GM21447 (cell line): ENCODE data around the gene ACSL6.

ENCODE experiments used
- ATAC-seq: cut with Tn5 transposase; IDR thresholded peaks from one replicate; pipeline ENCODE4 v1.9.1; 2021; ENCODE audit not compliant: unreplicated experiment

The ACSL6 gene

GRCh38 chr5:132011622-132012343, at the start of gene ACSL6:
Gene ACSL6, minus strand, starts transcription at chr5:132011658. Its CDS starts 105 bp downstream, at chr5:132011553.
- ATAC-seq: no peak

GRCh38 chr5:132060501-132061161, 49.2 kb upstream of the ACSL6 start, which contains the start of gene IL3:
Gene IL3, plus strand, starts transcription at chr5:132060655. Its CDS starts 52 bp downstream, at chr5:132060707.
- no peak for ATAC-seq

- ATAC-seq: no peak
Measured at GRCh38 chr5:132059696-132060500, 48.4 kb upstream of the ACSL6 start.

GRCh38 chr5:132059043-132059695, 47.7 kb upstream of the ACSL6 start:
- no peak for ATAC-seq

GRCh38 chr5:132058646-132059042, 47.2 kb upstream of the ACSL6 start:
- no peak for ATAC-seq

GRCh38 chr5:132057498-132058255, 46.2 kb upstream of the ACSL6 start:
- no peak for ATAC-seq

GRCh38 chr5:132056610-132057497, 45.4 kb upstream of the ACSL6 start:
- no peak for ATAC-seq

GRCh38 chr5:132055808-132056609, 44.6 kb upstream of the ACSL6 start:
- ATAC-seq: no peak

GRCh38 chr5:132055441-132055807, 44.0 kb upstream of the ACSL6 start:
- no peak for ATAC-seq

- no peak for ATAC-seq
Measured at GRCh38 chr5:132054697-132055440, 43.4 kb upstream of the ACSL6 start.

- ATAC-seq: no peak
Measured at GRCh38 chr5:132054031-132054696, 42.7 kb upstream of the ACSL6 start.

- ATAC-seq: no peak
Measured at GRCh38 chr5:132053483-132053882, 42.0 kb upstream of the ACSL6 start.

GRCh38 chr5:132052520-132052919, 41.1 kb upstream of the ACSL6 start:
- no peak for ATAC-seq

- ATAC-seq: no peak
Measured at GRCh38 chr5:132050661-132051552, 39.4 kb upstream of the ACSL6 start.

GRCh38 chr5:132050136-132050535, 38.7 kb upstream of the ACSL6 start:
- no peak for ATAC-seq

- no peak for ATAC-seq
Measured at GRCh38 chr5:132049559-132049958, 38.1 kb upstream of the ACSL6 start.
